K562 (cell line): ENCODE results near the gene FBXW8. TPM values are rescaled to one million over a fixed set of nuclear protein-coding genes. Genes with fewer than 3 reads are reported as not detected.

ENCODE experiments used
- ETV6 ChIP-seq, 3 experiments: fragments of 150-350 bp in 1 of 3; sonication (generic) in 1 of 3; formaldehyde crosslinking in 1 of 3; IDR thresholded peaks; 2 replicates each; pipeline versions ENCODE4 v1.6.1 to v1.8.0; 2014 to 2022; ENCODE audit warnings: borderline replicate concordance in 2 of 3, low read depth in 2 of 3, antibody characterized with exemption in 1 of 3, low read length in 1 of 3, mild to moderate bottlenecking in 1 of 3, missing genetic modification reagents in 1 of 3
- MITF ChIP-seq: IDR thresholded peaks from 2 replicates; pipeline ENCODE4 v1.6.1; 2014; ENCODE audit warnings: antibody characterized with exemption
- NFE2L1 ChIP-seq: fragments of 450-650 bp; IDR thresholded peaks from 2 replicates; pipeline ENCODE4 v1.6.1; 2016; ENCODE audit warnings: missing genetic modification characterization, low read depth, mild to moderate bottlenecking, missing compliant biosample characterization, moderate library complexity, borderline replicate concordance
- PHF20 ChIP-seq: fragments of 450-650 bp; IDR thresholded peaks from 2 replicates; pipeline ENCODE4 v1.6.1; 2018; ENCODE audit not compliant: partially characterized antibody
- SIN3A ChIP-seq, 2 experiments: fragments of 150-350 bp in 1 of 2; IDR thresholded peaks; 2 replicates each; pipeline ENCODE4 v1.6.1; 2011 to 2016; ENCODE audit warnings: borderline replicate concordance in 2 of 2, low read depth in 2 of 2, low read length in 2 of 2, mild to moderate bottlenecking in 2 of 2, moderate library complexity in 2 of 2; ENCODE audit not compliant: control insufficient read depth in 1 of 2
- SMAD4 ChIP-seq: fragments of 250-450 bp; sonication (Bioruptor Pico); conservative IDR thresholded peaks from 2 replicates; pipeline ENCODE4 v1.8.0; 2021; ENCODE audit warnings: inconsistent platforms, mild to moderate bottlenecking, moderate library complexity
- UBTF ChIP-seq, 2 experiments: IDR thresholded peaks; 2 replicates each; pipeline ENCODE4 v1.6.1; 2012; ENCODE audit warnings: improper control_type of control experiment in 2 of 2, low read depth in 2 of 2, low read length in 2 of 2, borderline replicate concordance in 1 of 2
- ZBTB40 ChIP-seq, 2 experiments: fragments of 450-650 bp in 1 of 2; sonication (generic) in 1 of 2; formaldehyde crosslinking in 1 of 2; IDR thresholded peaks; 2 replicates each; pipeline versions ENCODE4 v1.7.1 to v1.9.0; 2016 to 2022; ENCODE audit warnings: inconsistent platforms in 1 of 2, mild to moderate bottlenecking in 1 of 2, missing genetic modification reagents in 1 of 2
- ZKSCAN1 ChIP-seq: fragments of 150-350 bp; IDR thresholded peaks from 2 replicates; pipeline ENCODE4 v1.6.1; 2016; ENCODE audit warnings: low read depth, low read length
- polyA plus RNA-seq, 8 experiments: library from polyadenylated mRNA; depleted of rRNA in 4 of 8; stranded (reverse) in 5 of 8; unstranded in 3 of 8; fragments of >200 nt; fragmentation: Nextera tagmentation in 2 of 8; fragmentation: Illumina TruSeq in 1 of 8; extraction: Ambion mirVana in 2 of 8; extraction: Trizol in 1 of 8; gene quantifications; 2 replicates each; pipeline versions ENCODE4 v1.2.1 to v1.2.3, GENCODE V29; 2011 to 2014; ENCODE audit warnings: inconsistent platforms in 1 of 8, missing spikeins in 1 of 8
- total RNA-seq, 7 experiments: library from RNA; depleted of rRNA in 6 of 7; stranded (reverse); fragments of >200 nt in 6 of 7; fragmentation: Illumina TruSeq in 2 of 7; extraction: Trizol in 2 of 7; gene quantifications; 2 replicates each; pipeline versions ENCODE4 v1.2.1 to v1.2.3, GENCODE V29; 2011 to 2021; ENCODE audit warnings: low replicate concordance in 1 of 7

Gene FBXW8
- total and polyA plus RNA-seq, 9 of the 15 experiments (the other 6 are each of a cell fraction or from before 2014, with no cell fraction given) = 0.58 to 8.3 (median 4.4) TPM

- TF ChIP-seq ZBTB40 (IDR thresholded peaks at IDR 0.05) = 0 out of 2 replicates have a peak, but pooled peaks have one; percentile 24
- TF ChIP-seq ZBTB40 (CRISPR knock-in tag; IDR thresholded peaks at IDR 0.05) = no peak
- TF ChIP-seq SIN3A (IDR thresholded peaks at IDR 0.05; ENCODE audit: borderline replicate concordance in 2 of 2, control insufficient read depth in 1 of 2, low read depth in 2 of 2, low read length in 2 of 2) = no peak
- TF ChIP-seq ZKSCAN1 = peak; percentile 86
- peak; percentile 99 for TF ChIP-seq SMAD4
- TF ChIP-seq UBTF (IDR thresholded peaks at IDR 0.05; ENCODE audit: borderline replicate concordance in 1 of 2, low read depth in 2 of 2, low read length in 2 of 2) = 0 out of 4 replicates have a peak, but pooled peaks of 1 of the 2 experiments have one; percentile 30
- peak; percentile 99 for TF ChIP-seq MITF
- TF ChIP-seq NFE2L1 (tag) = no peak
- TF ChIP-seq PHF20 = peak; percentile 63
- TF ChIP-seq ETV6 (IDR thresholded peaks at IDR 0.05; ENCODE audit: borderline replicate concordance in 1 of 2, low read depth in 2 of 2, low read length in 1 of 2) = peak in 1 of 2 experiments; percentile 86; a peak in 2 of 4 replicates
- TF ChIP-seq ETV6 (CRISPR knock-in tag; IDR thresholded peaks at IDR 0.05; ENCODE audit: borderline replicate concordance) = no peak
Measured at GRCh38 chr12:117042171-117042842, 131.6 kb downstream of the FBXW8 start (continued).
